ENCODE measurements around the gene TEX14. TPM values are rescaled to one million over a fixed set of nuclear protein-coding genes. Genes with fewer than 3 reads are reported as not detected.

TEX14 gene
- total and polyA plus RNA-seq, 8 donors: 0.47 to 2.1 (median 1.3) TPM

GRCh38 chr17:58513267-58513964 is 178.4 kb downstream of the TEX14 start:
- Histone ChIP-seq H3K9me3 (no peaks in the 10 kb centered on the region), H3K36me3 (peaks cover 0 to 45% of the 10 kb centered on the region in 2 donors), H3K4me1 (peaks cover 23 to 47% of the 10 kb centered on the region in 2 donors), H3K27me3 (no peaks in the 10 kb centered on the region), H3K4me3 (peak overlapping the region; percentile 73 to 85), H3K27ac (no peak overlapping the region)
- DNase-seq: peak in 1 of 4 donors; percentile 72
- intact Hi-C loops (cut with DNase I): no loop called here
- TF ChIP-seq CTCF (IDR thresholded peaks at IDR 0.05): no peak
- no peak for ATAC-seq

- DNase-seq: peak in 1 of 4 donors; percentile 4
- ATAC-seq: no peak
- TF ChIP-seq CTCF (IDR thresholded peaks at IDR 0.05): no peak
- intact Hi-C loops (cut with DNase I): no loop called here
- Histone ChIP-seq H3K27me3 (no peaks in the 10 kb centered on the region), H3K27ac (no peak overlapping the region), H3K4me3 (no peak overlapping the region), H3K4me1 (peaks cover 12 to 46% of the 10 kb centered on the region in 2 donors), H3K36me3 (peaks cover 0 to 78% of the 10 kb centered on the region in 2 donors), H3K9me3 (no peaks in the 10 kb centered on the region)
Observed at GRCh38 chr17:58510075-58510474, 181.8 kb downstream of the TEX14 start.

DNA sequence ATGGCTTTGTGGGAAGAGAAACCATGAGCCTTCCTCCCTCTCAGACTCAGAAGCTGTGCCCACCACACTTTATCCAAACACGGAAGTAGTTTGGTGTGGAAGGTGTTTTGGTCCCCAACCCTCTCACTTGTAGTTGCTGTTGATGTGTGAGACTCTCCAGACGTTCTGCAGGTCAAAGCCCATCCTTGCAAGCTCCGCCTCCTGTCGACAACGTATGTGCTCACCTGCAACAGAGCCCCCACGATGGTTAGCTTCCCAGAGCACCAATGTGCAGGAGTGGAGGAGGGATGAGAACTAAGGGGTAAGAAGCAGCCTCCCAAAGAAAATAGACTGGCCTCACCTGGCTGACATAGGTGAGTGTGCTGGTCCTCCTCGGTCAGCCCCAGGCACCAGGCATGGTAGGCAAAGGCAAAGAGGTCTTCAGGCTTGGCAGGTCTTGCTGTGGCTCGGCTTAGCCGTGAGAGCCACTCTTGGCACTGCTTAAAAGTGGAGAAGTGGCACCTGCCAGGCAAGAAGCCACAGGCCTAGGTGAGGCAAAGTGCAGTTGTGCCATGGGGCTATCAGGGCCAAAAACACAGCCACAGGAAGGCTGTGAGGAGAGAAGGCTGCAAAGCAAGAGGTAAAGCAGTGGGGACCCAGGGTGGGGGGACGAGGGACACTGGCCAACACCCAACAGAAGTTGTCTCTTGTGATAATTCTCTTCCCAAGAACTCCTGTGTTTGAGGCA is 183.3 kb downstream of the TEX14 start:
- TF ChIP-seq CTCF (IDR thresholded peaks at IDR 0.05): no peak
- Histone ChIP-seq H3K9me3 (no peaks in the 10 kb centered on the region), H3K27ac (no peak overlapping the region), H3K4me3 (no peak overlapping the region), H3K4me1 (peaks cover 6 to 49% of the 10 kb centered on the region in 2 donors), H3K27me3 (no peaks in the 10 kb centered on the region), H3K36me3 (peaks cover 0 to 94% of the 10 kb centered on the region in 2 donors)
- no peak for ATAC-seq
- DNase-seq: no peak
- intact Hi-C loops (cut with DNase I): no loop called here

GRCh38 chr17:58507123-58507634 is 184.7 kb downstream of the TEX14 start:
- peaks cover 0 to 40% of the 10 kb centered on the region in 2 donors for H3K4me1 ChIP-seq
- no peak for ATAC-seq
- H3K27me3 ChIP-seq: no peaks in the 10 kb centered on the region
- H3K9me3 ChIP-seq: no peaks in the 10 kb centered on the region
- H3K36me3 ChIP-seq: peaks cover 0 to 100% of the 10 kb centered on the region in 2 donors
- no peak overlapping the region for H3K4me3 ChIP-seq
- peak in 2 of 4 donors; percentile 59 to 89 for DNase-seq
- H3K27ac ChIP-seq: peak overlapping the region in 1 of 2 donors; percentile 71
- TF ChIP-seq CTCF (IDR thresholded peaks at IDR 0.05): no peak
- intact Hi-C loops (cut with DNase I): no loop called here

Other genes starting within 250 kb of the TEX14 start
- gene HSF5, start 203.6 kb downstream of the TEX14 start, total RNA-seq: under 1 TPM; 0.08 to 0.15 TPM
- gene HSF5, start 203.6 kb downstream of the TEX14 start, polyA plus RNA-seq (ENCODE audit: insufficient read length in 6 of 6): under 1 TPM; 0.10 to 0.14 (median 0.12) TPM
- gene MTMR4, start 177.4 kb downstream of the TEX14 start, total RNA-seq: 10 to 100 TPM; 33.6 to 43.4 TPM
- 10 to 100 TPM; 44.2 to 54.8 (median 48.3) TPM for gene MTMR4, start 177.4 kb downstream of the TEX14 start, polyA plus RNA-seq (ENCODE audit: insufficient read length in 6 of 6)
- 10 to 100 TPM; 21.6 to 22.5 TPM for gene RAD51C, start 557 bp upstream of the TEX14 start, total RNA-seq
- 10 to 100 TPM; 35.3 to 42.5 (median 36.6) TPM for gene RAD51C, start 557 bp upstream of the TEX14 start, polyA plus RNA-seq (ENCODE audit: insufficient read length in 6 of 6)
- gene PPM1E, start 63.8 kb upstream of the TEX14 start, total RNA-seq: under 1 TPM; 0.21 to 0.23 TPM
- under 1 TPM; 0.29 to 0.68 (median 0.52) TPM for gene PPM1E, start 63.8 kb upstream of the TEX14 start, polyA plus RNA-seq (ENCODE audit: insufficient read length in 6 of 6)